Measurements from ENCODE around the gene TOR3A.
A peak's percentile ranks its signal among the peaks of the same experiment; 100 is the strongest.
"Not testable (repeated sequence)": the region's sequence is repeated elsewhere in the genome, so short reads cannot be mapped to it uniquely, and the experiment has no call there.

TOR3A gene

DNA sequence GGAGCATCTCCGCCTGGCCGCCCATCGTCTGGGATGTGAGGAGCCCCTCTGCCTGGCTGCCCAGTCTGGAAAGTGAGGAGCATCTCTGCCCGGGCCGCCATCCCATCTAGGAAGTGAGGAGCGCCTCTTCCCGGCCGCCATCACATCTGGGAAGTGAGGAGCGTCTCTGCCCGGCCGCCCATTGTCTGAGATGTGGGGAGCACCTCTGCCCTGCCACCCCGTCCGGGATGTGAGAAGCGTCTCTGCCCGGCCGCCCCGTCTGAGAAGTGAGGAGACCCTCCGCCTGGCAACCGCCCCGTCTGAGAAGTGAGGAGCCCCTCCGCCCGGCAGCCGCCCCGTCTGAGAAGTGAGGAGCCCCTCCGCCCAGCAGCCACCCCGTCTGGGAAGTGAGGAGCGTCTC lies 53.3 kb downstream of the TOR3A start:
- in situ Hi-C loops (cut with HindIII; ENCODE audit: low pct_ligation_motif_present, low pct_unique_long_range_greater_than_20kb, low sequenced_read_pairs); DNase-seq: not testable (repeated sequence)

GRCh38 chr1:179135707-179136106 lies 53.8 kb downstream of the TOR3A start:
- in situ Hi-C loops (cut with HindIII; ENCODE audit: low pct_ligation_motif_present, low pct_unique_long_range_greater_than_20kb, low sequenced_read_pairs) = not testable (repeated sequence)

DNA sequence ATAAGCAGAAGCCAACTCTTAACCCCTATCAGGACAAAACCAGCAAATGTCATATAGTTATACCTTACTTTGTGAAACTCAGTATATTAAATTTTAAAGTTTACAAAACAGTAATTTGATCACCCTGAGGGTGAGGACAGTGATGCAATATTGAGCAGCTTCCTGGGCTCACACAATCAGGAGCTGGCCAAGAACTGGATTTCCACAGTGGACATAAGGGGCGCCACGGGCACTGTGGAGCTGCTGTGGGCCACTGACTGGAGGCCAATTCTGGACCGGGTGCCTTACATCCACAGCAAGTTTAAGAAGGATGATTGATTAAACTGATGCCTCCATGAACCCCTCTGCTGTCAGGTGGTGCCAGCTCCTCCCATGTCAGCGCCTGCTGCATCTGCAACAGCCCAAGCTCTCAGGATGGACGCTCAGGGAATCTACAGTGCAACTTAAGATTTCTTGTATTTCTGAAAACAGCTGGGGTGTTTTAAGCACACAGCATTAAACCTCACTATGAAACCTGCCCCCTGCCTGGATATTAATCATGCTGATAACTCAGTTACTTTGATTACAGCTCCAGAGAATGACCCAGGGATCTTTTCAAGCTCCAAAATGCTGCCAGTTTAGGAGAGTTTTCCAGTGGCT lies 55.9 kb downstream of the TOR3A start:
- in situ Hi-C loops (cut with HindIII; ENCODE audit: low pct_ligation_motif_present, low pct_unique_long_range_greater_than_20kb, low sequenced_read_pairs) = no loop called here
- no peak for DNase-seq

More at GRCh38 chr1:179135707-179136106, 53.8 kb downstream of the TOR3A start:
- DNase-seq = not testable (repeated sequence)

GRCh38 chr1:179138755-179139154 lies 56.9 kb downstream of the TOR3A start:
- in situ Hi-C loops (cut with HindIII; ENCODE audit: low pct_ligation_motif_present, low pct_unique_long_range_greater_than_20kb, low sequenced_read_pairs); DNase-seq: not testable (repeated sequence)

DNA sequence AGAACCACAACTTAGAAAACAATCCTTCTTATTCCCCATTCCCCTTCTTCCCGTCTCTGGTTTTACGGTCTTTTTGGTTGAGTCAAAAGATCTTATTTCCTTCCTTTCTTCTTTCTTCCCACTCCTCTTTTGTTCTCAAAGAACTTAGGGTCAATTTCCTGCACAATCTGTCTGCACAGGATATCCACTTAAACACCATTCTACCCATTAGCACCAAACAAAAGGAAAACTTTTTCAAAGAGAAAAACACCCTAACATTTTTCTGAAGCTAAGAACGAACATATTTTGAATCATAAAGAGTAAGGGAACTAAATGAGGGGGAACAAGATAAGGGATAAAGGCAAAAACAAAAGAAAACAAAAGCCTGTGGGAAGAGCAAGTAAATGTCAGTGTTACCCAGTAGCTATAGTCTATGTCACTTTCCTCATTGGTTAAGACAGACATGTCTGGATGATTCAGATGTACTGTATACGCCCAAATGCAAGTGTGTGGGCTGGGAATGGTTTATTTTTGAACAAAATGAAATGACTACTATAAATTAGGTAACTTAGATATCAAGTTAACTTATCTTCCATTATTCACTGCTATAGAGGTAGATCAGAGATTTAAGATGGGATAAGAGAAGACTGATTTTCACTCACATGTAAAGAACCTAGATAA lies 59.9 kb downstream of the TOR3A start:
- peak; percentile 78 for DNase-seq
- in situ Hi-C loops (cut with HindIII; ENCODE audit: low pct_ligation_motif_present, low pct_unique_long_range_greater_than_20kb, low sequenced_read_pairs) = no loop called here

GRCh38 chr1:179142889-179143299 lies 61.0 kb downstream of the TOR3A start:
- peak; percentile 99 for DNase-seq
- in situ Hi-C loops (cut with HindIII; ENCODE audit: low pct_ligation_motif_present, low pct_unique_long_range_greater_than_20kb, low sequenced_read_pairs) = no loop called here

GRCh38 chr1:179143322-179143721 lies 61.5 kb downstream of the TOR3A start:
- in situ Hi-C loops (cut with HindIII; ENCODE audit: low pct_ligation_motif_present, low pct_unique_long_range_greater_than_20kb, low sequenced_read_pairs) = no loop called here
- peak; percentile 95 for DNase-seq

- no peak for DNase-seq
- in situ Hi-C loops (cut with HindIII; ENCODE audit: low pct_ligation_motif_present, low pct_unique_long_range_greater_than_20kb, low sequenced_read_pairs) = no loop called here
These were observed 62.8 kb downstream of the TOR3A start for GRCh38 chr1:179144626-179145025.

GRCh38 chr1:179145521-179145920 lies 63.7 kb downstream of the TOR3A start:
- in situ Hi-C loops (cut with HindIII; ENCODE audit: low pct_ligation_motif_present, low pct_unique_long_range_greater_than_20kb, low sequenced_read_pairs) = no loop called here
- no peak for DNase-seq
